CD4-positive, alpha-beta T cell treated with Interleukin-17A for 4 hours (primary cell): ENCODE measurements around the gene LPP.

Experiments used
- DNase-seq: peaks from one replicate; pipeline ENCODE4 v3.0.0-alpha.2; 2020; ENCODE audit warnings: mixed read lengths

Gene LPP

DNA sequence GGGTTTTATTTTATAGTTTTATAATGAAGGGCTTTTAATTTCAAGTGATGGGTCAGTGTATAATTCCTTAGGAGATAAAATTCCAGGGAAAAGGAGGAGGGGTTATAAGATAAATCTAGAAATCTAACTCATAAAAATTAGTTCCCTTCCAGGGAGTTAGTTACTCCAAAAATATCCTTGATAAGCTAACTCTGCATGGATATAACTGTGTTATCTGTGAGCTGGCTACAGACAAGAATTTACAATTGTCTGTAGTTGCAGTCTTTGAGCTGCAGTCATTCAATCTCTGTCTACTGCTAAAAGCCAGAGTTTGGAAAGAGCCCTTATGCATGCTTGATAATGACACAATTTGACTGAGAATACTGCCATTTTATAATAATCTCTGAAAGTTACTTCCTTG is 585.6 kb downstream of the LPP start:
- no peak for DNase-seq

DNA sequence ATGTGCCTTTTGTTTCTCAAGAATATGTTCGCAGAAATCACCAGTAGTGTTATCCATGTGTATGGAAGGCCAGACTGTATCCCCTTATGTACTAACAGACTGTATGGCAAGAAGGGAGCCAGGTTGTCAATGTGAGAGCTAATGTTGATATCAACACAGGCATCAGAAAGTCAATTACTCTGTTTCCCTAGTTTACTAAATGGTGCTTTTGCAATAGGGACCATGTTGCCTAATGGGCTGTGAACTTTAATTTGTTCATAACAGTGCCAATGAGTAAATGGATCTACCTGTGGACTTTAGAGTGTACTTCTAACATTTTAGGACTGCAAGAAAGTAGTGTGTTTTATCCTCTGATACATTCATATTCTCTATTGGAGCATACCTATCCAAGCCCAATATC is 586.1 kb downstream of the LPP start:
- DNase-seq: no peak

DNA sequence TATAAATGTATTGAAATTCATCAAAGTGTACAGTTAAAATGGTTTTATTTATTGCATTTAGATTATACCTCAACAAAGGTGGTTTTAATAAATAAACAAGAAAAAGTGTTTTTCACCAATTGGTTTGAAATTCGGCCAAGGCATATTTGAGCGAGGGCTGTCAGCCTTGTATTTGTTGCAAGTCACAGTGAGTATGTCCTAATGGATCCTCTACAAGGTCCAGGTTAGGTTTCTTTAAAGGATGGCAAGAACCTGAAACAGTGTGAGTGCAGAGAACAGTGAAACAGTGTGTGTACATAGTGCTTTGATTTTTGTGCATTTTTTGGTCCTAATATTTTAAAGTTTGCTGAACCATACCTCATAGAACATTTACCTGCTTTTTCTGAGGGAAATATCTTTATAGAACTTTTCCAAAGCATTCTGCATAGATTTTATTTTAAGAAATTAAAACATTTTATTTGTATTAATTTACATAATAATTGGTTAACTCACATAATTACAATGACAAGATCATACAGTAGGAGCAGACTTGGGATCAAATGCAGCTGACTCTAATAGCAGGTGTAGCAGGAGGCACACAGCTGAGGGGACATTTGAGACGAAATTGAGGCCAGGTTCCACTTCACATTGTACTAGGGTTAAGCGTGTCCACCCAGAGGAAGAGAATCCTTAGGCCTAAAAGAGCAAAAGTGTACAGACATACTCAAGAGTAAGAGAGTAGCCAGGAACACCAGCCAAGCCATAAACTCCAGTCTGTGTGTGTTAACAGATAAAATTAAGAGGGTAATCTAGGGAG is 589.0 kb downstream of the LPP start:
- no peak for DNase-seq

DNA sequence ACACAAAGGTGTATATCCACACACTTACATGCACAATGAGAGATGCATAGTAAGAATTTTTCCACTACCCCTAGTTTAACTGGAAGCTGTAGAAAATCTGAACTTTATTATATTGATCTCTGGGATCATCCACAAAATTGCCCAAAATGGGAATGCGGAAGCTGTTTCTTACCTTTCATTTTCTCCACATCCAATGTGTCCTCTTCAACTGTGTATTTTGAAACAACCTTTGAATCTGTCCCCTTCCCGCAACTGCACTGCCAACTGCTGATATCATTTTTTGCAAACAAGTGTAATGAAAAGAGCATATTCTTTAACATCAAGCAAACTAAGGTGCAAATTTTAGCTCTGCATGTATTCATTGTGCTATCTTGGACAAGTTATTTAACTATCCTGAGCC is 590.2 kb downstream of the LPP start:
- no peak for DNase-seq

DNA sequence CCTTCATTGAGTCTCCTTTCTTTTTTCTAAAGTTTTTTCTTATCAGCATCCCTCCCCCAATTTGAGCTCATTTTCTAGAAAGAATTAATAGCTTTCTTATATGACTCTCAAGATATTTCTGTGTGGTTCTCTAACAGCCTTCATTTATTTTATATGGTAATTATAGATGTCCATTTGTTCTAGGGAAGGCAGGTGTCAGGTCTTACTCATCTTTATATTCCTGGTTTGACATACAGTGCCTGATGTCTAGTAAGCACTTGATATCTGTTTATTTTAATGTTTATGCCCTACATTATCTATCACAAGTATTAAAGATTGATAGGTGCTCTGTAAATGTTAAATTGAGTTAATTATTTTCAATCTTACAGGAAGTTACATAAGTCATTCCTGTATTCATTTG is 591.1 kb downstream of the LPP start:
- DNase-seq: no peak

DNA sequence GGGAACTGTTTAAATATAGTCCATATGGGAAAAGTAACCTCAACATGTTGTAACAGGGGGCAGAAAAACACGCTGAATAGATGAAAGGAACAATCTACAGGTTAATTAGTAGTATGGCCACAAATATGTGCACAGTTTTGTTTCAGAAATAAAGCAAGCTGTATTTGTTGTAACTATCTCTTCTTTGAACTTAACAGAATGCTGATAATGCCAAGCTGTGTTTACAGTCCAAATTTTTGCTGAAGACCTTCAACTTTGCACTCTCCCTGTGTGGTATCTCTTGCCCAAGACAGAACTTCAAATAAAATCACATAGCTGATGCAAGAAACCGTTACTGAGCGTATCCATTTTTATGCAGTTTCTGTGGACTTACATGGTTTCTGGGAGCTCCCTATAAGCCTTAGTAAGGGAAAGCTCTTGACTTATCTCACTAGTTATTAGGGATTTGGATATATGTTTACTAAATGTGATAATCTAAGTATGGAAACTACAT is 592.4 kb downstream of the LPP start:
- no peak for DNase-seq

DNA sequence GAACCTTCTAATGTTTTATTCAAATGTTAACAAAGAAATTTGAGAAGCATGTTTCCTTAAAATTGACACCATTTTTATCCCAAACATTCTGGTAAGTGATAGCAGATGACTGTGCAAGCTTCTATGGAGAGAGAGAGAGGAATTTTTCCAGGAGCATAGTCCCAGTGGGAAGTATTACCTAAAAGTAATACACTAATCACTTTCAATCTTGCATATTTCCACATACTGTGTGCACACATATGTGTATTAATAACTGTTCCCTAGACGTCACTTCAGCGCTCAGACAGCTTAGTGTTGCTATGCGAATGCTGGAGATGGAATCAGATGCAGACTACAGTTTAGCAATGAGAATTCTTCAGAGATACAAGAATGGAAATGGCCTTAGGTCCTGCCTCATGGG is 593.5 kb downstream of the LPP start:
- DNase-seq: no peak

DNA sequence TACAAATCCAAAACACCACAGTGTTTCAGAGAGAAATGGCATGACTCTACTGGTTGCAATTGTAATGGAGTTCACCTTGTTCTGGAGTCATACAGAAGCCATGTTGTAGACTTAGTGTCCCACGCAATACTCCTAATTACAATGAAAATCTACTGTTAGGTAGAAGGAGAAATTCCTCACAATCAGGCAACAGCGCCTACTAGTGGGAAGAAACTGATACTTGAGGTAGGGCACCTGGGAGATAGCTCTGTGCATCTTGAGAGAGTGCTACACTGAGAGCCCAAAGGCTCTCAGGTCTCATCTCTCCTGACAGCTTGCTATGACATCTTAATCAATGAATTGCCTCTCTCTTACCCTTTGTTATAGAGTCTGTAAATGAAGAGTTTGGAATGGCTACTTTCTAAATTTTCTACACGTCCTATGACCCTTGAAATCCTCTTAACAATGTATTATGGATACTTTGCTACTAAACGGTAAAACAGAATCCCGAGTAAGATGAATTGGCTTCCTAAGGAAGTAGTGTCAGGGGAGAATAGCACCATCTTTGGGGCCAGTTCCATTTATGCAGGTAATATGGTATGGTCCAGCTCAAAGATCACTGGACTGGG is 595.2 kb downstream of the LPP start:
- DNase-seq: peak; percentile 70

DNA sequence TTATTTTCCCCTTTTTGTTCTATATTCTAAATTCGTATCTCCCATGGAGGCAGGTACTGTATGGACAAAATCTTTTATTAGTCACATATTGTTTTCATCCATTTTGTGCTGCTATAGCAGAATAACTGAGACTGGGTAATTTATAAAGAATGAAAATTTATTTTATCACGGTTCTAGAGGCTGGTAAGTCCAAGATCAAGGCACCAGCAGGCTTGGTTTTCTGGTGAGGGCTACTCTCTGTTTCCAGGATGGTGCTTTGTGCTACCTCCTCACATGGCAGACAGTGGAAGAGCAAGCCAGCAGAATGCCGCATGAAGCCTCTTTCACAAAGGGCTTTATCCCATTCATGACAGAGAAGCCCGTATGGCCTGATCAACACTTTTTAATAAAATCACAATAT is 595.9 kb downstream of the LPP start:
- no peak for DNase-seq

DNA sequence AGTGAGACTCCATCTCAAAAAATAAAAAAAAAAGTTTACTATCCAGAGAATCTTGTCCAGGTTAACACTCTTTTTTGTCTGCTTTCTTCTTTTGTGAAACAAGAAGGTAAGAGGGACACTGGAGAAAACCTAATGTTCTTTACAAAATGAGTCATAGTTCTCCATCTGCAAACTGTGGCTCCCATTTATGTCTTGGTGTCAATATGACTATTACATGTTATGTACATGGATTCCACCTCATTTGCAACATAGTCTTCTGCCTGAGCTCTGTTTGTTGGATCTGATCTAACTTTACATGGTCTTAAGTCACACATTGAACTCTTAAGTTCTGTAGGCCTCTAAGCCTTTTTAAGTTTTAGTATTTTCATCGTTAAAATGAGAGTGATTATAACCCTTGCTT is 596.7 kb downstream of the LPP start:
- no peak for DNase-seq

DNA sequence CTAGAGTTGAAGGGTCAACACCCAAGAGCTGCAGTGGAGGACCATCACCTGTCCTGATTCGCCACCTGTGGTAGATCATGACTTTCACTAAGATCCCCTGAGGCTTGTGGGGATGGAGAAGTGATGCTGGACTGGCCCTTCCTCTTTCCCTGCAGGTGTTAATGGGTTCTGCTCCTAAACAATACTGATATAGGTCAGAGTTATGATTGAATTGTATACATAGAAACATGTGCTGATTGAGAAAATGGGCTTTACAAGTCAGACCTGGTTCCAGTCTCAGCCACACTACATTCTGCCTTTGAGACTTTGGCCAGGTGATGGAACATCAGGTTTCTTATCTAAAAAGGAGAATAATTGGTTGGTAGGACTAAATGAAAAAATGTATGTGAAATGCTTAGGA is 598.9 kb downstream of the LPP start:
- no peak for DNase-seq

DNA sequence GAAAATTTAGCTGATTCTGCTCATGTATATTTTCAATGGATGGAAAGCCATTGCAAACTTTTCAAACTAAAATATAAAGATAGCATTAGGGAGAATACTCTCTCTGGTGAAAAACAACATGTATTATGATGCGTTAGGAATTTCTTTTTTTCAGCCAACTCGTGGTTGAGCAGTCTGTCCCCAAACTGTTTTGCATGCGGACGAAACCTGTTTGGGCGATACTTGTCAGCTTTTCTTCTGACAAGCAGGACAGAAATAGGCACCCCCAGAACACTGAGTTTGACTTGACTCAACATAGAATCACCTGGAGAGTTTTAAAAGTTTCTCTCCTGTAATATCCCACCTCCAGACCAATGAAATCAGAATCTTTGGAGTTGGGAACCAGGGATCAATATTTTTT is 600.3 kb downstream of the LPP start:
- DNase-seq: no peak

DNA sequence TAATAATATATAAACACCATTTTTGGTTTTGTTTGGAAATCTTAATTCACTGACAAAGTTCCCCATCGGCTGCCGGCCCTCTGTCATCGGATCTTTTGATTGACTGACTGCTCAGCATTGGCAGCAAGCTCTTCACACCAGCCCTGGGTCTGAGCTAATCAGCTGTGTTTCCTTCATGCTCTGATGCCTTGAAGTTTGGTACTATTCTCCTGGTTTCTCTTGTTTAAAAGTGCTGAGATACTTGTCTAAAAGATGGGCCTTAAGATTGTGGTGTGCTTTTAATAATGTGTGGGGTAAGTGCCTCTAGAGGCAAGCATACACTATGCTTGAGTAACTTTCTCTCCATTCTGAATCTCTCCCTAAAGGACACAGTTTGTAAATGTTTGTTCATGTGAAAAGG is 602.3 kb downstream of the LPP start:
- no peak for DNase-seq

DNA sequence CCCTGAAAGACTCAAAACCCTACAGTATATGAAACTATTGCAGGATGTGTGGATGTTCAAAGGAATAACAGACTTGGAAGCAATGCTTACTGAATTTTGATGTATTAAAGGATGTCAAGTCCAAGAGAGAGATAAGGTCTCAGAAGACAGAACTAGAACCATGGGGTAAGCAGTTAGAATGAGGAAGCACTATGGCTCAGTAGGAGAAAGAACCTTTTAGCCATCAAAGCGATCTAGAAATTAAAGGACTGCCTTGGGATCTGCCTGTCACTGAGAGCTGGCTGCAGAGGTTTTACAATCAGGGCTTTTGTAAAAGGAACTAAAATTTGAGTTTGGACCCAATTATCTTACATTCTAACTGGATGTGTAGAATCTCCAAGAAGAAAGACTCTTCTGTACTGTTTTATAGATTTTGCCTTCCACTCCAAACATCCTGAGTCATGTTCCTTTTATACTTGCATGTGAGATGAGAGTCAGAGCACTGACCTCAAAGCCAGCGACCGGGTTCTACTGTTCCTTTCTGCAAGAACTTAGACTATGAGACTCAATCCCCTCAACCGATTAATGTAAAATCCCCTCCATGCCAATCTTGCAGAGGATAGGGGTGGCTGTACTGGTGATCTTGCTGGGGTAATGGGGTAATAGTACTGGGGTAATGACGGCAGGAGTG is 605.5 kb downstream of the LPP start:
- no peak for DNase-seq

DNA sequence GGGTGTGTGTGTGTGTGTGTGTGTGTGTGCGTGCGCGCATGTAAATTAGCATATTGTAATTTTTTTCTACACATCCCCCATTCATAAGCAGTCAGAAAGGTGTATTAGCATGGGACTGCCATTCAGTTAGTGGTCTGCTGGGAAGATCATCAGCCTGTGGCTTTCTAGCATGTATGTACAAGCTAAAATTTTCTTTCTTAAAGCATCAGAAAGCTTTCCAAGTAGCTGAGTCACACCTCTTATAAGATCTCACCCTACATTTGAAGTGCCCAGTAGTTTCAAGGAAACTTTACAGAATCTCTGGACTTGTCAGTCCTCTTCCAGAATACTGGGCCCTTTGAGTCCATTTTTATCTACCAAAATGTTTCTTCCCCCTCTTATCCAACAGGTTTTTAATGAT is 606.5 kb downstream of the LPP start:
- no peak for DNase-seq

DNA sequence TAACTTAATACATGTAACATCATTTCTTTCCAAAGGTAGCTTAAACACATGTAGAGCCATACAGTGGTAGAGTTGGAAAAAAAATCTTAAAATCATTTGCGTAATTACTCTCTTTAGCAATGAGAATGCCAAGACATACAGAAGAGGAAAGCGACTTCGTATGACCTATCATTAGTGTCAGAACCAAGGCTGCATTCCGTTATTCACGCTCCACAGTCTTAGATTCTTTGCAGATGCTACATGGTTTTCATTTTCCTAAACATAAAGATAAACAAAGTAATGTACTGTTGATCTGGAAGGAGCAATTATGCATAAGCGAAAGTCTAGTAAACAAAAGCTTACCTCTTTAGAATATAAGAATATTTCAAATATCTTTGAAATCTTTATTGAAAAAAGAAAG is 607.5 kb downstream of the LPP start:
- no peak for DNase-seq

DNA sequence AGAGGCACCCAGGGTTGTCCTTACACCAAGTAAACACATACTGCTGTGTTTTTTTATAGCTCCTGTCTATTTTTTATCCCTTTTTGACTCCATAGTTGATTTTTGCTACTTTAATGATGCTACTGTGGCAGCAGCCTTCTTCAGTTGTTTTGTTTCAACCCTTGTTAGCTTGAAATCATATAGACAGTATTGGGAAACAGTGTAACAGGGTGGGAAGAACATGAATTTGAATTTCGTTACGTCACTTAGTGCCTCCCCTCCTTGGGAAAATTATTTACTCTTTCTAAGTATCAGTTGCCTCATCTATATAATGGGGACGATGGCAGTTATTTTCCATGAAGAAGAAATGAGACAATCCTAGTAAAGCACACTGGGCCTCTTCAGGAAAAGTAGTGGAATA is 608.0 kb downstream of the LPP start:
- no peak for DNase-seq

DNA sequence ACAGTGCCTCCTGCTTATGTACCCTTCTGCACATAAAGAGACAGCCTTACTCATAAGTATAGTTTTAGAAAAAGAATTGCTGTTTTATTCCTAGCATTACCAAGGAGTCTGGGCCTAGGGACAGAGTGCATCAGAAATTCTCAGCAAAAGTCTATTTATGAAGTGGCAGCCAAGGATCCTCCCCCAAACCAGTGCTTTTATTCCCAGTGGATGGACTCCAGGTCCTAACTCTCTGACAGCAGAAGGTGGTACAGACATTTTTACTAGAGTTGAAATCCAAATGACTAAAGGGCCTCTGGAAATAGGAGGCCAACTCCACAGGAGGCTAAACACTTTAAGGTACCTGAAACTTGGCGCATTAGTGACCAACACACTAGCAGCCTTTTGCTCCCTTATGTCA is 610.7 kb downstream of the LPP start:
- DNase-seq: no peak

DNA sequence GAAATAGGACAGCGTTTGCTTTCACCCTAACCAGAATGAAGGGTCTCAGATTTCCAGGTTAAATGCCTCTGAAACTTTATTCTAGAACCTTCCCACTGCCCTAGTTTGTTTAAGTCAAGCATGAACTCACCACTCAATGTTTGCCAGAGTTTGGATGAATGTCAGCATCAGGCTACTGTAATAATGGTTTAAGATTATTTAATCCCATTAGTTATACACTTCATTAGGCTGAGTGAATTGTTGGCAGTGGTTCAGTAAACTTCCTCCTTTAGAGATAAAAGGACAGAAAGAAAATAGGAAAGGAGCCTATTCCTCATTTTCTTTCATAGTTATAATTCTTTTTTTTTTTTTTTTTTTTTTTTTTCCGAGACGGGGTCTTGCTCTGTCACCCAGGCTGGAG is 615.9 kb downstream of the LPP start:
- DNase-seq: no peak

DNA sequence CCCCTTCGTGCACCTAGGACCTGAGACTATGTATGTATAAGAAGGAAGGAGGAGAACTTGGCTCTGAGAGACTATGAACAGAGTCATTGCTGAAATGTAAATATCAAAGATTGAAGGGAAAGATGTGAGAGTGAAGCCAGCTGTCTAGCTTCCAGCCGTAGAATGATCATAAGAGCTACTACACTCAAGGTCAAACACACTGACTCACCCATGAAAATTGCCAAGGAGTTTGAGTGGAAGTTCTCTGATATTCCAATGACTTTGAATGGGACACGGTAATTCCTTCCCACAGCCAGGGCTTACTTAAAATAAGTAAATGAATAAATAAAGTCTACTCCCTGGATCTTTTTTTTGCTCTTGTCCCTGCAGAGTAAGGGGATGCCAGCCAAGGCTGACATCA is 618.9 kb downstream of the LPP start:
- no peak for DNase-seq

DNA sequence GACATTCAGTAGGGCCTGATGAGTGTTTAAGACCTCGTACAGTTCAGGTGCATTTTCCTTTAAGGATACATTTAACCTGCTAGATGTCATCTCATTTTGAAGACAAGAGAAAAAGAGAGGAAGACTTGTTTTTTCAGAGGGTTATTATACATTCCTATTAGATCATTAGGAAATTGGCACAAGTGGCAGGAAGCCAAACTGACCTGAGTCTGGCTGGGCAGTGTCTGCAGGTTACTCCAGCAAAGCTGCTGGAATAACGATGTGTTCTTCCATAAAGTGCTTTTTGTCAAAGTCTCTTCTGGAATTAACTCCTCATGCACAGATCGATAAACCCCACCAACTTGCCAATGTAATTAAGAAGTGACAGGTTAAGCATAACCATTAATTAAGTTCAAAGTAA is 621.5 kb downstream of the LPP start:
- no peak for DNase-seq

DNA sequence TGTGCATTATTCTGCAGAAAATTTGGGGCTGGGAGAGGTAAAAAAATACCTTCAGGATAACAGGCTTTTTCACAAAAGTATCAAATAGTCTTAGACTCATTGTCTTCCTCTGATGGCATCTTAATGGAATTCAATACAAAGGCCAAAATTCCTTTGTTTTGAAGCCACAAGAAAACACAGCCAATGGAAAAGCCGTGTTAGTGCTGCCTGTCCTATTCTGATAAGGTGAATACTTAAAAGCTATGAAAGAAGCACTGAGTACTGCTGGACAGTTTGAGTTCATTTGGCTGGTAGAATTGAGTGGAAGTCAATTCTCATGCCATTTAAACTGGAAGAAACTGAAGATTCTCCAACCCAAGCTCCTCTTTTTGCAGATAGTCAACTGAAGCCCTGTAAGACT is 622.5 kb downstream of the LPP start:
- DNase-seq: no peak

DNA sequence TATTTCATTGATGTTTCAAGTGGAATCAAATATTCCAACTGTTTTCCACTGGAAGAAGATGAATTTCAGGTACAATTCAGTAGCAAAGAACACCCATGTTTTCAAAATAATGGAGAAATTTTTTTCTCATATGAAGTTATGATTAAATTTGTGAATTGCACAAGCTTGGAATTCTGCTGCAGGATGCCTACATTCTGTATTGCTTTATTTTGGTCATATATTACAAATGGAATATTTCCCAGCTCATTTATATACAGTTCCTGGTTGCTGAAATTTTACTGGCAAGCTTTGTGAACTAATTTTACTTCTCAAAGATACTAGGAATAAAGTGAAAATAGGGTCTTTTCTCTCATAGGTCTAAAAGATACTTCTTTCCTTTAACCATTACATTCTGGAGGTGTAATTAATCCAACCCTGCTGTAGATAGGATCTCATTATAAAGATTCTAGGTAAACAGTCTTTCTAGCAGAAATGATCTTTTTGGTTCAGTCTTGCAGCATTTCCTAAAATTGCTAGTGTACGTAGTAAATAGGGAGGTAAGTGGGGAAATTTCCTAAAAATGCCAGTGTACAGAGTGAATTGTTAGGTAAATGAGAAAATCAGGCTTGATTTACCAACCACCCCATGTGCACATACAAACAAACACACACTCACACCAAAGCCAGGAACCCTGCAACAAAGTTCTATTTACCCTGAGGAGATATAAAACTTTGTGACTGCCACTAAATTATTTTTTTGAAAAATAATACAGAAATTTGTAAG is 624.3 kb downstream of the LPP start:
- no peak for DNase-seq
